Measurements from ENCODE around the gene C19orf25.
A peak's percentile ranks its signal among the peaks of the same experiment; 100 is the strongest.
"Not testable (repeated sequence)": the region's sequence is repeated elsewhere in the genome, so short reads cannot be mapped to it uniquely, and the experiment has no call there.

C19orf25 gene

DNA sequence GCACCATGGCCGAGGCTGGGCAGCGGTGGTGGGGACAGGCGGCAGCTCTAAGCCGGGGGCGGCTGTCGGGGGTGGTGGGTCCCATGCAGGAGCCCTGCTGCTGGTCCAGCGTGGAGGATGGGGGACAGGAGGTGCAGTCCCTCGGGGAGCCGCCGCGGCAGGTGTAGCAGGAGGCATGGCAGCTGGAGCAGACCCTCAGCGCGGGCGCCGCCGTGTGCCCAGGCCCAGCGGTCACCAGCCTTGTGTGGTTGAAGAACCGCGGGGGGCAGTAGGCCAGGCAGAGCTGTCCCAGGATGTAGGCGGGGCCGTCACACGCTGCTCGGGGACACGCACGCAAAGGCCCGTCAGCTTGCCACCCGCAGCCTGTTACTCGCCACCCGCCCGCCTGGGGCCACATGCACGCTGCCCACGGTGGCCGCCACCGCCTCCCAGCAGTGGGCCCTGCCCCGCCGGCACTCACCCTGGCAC lies 2.9 kb upstream of the C19orf25 start:
- no peak for DNase-seq (ENCODE audit: low spot score)

DNA sequence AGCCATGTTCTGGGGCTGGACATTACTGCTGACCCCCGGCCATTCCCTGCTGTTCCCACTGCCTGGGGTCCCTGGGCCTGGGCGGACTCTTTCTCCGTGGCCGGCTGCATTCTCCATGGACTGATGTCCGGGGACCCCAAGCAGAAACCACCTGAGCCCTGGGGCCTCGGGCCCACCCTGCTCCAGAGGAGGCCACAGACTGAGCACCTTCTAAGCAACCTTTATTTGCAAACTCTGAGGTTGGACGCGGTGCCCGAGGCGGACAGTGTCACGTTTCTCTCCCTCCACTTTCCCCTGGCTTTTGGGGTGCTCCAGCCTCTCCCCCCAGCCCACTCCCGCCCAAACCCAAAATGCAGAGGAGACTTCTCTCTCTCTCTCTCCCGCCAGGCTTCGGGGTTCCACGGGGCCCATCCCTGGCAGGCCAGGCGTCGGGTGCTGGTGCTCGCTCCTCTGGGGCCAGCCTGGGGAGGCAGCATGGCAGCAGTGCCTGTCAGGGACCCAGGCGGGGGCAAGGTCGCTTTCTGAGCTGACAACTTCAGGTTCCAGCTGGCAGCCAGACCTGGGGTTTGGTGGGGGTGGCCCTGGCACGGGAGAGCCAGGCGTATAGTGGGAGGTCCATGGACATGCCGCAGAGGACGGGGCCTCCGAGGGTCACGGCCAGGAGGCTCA lies 2.3 kb upstream of the C19orf25 start:
- no peak for DNase-seq (ENCODE audit: low spot score)

- DNase-seq (ENCODE audit: low spot score), result not testable (repeated sequence)
Measured at GRCh38 chr19:1477056-1477455, 2.0 kb downstream of the C19orf25 start.

GRCh38 chr19:1475751-1476437 lies 3.1 kb downstream of the C19orf25 start:
- no peak for DNase-seq (ENCODE audit: low spot score)

GRCh38 chr19:1474765-1475351 lies 4.2 kb downstream of the C19orf25 start:
- DNase-seq (ENCODE audit: low spot score), result no peak

GRCh38 chr19:1474011-1474764 lies 4.8 kb downstream of the C19orf25 start:
- DNase-seq (ENCODE audit: low spot score), result no peak

GRCh38 chr19:1473085-1473851 lies 5.7 kb downstream of the C19orf25 start:
- no peak for DNase-seq (ENCODE audit: low spot score)

DNA sequence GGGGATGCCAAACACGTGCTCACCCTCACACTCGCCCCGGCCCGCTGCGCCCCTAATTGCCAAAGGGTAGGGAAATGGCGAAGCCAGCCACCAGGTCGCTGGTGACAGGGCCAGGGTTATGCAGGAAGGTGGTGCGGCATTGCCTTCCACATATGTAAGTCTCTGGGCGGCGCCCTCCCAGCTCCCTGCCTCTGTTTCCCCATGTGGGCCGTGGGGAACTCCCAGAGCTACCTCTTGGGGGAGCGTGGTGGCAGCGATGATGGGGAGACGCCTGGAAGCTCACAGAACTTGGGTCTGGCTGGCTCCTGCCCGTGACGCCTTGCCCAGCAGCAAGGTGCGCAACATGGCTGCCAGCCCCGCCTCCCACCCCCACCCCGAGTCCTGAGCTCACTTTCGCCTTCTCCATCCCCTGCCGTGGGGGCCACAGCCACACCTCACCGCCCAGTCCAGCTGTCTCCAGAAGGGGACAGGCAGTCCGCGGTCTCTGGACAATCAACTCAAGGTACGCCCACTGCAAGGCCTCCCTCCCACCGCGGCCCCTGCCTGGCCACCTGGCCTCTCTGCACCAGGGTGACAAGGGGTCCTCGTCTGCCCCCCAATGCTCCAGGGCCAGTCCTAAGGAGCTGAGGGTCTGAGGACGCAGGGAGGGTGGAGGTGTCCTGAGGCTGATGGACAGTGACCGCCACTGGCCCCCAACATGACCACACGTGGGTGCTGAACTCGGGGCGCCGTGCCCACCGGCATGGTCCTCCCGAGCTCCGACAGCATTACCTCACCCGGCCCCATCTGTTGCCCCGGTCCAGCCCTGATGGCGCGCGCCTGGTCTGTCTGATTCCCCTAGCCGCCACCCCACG lies 6.6 kb downstream of the C19orf25 start:
- DNase-seq (ENCODE audit: low spot score), result no peak

DNA sequence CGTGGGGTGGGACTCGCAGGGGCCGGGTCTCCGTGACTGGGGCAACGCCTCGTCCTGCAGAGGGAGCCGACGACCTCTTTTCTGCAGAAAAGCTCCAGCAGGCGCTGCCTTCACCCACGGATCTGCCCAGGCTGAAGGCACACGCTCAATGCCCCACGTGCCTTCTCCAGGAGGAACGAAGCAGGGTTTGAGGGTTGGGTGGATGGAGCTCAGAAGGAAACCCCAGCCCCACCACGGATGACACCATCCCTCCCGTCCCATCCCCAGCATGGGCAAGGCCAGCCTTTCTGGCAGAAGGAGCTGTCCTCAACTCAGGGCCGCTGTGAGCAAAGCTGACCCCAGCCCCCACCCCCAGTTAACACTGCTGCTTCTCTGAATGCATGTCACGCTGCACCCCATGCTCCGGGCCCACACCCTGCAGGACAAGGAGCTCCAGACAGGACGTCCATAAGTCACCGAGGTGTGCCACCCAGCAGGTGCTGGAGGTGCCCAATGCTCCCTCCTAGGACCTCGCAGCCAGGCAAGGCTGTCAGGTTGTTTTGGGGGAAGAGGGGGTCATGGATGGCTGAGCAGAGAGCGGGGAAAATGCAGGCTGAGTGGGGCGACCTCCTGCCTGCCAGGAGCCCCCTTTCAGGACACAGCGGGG lies 7.4 kb downstream of the C19orf25 start:
- DNase-seq (ENCODE audit: low spot score), result no peak

DNA sequence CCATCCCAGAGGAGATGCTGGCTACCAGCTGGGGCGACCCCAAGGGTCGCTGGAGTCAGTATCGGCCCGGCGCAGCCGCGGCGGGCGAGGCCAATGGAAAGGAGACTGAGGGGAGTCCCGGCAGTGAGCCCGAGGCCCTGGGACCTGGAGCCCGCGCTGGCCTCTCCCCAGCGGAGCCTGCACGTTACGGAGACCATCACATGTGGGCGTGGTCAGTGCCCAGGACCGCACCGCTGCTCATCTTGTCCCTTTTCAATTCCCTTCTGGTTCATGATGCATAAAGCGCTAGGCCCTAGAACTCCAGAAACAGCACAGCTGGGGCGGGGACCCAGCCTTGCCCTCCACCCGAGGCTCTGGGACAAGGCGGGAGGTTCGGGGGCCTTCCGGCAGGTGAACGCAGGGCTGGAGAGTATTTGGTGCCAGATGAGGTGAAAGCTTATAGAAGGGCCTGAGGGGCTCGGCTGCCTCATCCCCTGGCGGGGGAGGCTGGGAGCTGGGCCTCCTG lies 8.0 kb downstream of the C19orf25 start:
- DNase-seq (ENCODE audit: low spot score), result peak; percentile 24

DNA sequence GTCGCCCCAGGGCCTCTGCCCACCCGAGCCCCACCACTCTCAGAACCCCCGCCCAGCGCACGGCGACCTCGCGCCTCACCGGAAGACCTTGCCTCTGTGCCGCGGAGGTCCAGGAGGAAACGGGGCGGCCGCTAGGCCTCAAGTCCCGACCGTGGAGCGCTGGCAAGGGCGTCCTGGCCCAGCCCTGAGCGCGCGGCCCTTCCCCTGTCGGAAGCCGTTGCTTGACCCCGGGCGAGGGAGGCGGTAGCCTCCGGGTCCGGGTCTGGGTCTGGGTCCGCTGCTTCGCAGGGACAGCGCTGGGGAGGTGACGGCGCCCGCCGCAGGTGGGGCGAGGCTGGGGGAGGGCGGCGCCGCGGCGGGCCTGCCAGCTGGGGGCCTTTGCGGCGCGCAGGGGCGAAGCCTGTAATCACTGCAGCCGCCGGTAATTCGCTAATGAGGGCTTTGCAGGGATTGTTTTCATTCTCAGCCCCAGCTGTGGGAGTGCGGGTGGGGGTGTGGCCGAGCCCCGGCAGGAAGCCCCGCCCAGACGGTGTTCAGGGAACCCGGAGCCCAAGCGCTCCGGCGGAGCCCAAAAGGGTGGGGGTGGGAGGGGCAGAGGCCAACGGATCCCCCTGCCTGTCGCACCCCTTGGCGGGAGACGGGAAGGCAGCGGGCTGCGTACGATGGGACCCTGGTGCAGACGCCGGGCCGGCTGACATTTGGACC lies 8.6 kb downstream of the C19orf25 start:
- peak; percentile 74 for DNase-seq (ENCODE audit: low spot score)

GRCh38 chr19:1470055-1470304 lies 9.0 kb downstream of the C19orf25 start:
- no peak for DNase-seq (ENCODE audit: low spot score)

DNA sequence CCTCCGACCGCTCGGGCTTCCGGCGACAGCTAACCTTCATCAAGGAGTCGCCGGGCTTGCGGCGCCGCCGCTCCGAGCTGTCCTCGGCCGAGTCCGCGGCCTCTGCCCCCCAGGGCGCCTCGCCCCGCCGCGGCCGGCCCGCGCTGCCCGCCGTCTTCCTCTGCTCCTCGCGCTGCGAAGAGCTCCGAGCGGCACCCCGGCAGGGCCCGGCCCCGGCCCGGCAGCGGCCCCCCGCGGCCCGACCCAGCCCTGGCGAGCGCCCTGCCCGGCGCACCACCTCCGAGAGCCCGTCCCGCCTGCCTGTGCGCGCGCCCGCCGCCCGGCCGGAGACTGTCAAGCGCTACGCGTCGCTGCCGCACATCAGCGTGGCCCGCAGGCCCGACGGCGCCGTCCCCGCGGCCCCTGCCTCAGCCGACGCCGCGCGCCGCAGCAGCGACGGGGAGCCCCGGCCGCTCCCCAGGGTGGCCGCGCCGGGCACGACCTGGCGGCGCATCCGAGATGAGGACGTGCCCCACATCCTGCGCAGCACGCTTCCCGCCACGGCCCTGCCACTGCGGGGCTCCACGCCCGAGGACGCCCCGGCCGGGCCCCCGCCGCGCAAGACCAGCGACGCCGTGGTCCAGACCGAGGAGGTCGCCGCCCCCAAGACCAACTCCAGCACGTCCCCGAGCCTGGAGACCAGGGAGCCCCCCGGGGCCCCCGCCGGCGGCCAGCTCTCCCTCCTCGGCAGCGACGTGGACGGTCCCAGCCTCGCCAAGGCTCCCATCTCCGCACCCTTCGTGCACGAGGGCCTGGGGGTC lies 9.6 kb downstream of the C19orf25 start:
- DNase-seq (ENCODE audit: low spot score), result peak; percentile 25

DNA sequence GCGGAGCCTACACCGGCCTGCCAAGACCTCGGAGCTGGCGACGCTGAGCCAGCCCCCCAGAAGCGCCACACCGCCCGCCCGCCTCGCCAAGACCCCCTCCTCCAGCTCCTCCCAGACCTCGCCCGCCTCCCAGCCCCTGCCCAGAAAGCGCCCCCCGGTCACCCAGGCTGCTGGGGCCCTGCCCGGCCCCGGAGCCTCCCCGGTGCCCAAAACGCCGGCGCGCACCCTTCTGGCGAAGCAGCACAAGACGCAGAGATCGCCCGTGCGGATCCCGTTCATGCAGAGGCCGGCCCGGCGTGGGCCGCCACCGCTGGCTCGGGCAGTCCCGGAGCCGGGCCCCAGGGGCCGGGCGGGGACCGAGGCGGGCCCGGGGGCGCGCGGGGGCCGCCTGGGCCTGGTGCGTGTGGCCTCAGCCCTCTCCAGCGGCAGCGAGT lies 10.2 kb downstream of the C19orf25 start:
- DNase-seq (ENCODE audit: low spot score), result peak; percentile 44

DNA sequence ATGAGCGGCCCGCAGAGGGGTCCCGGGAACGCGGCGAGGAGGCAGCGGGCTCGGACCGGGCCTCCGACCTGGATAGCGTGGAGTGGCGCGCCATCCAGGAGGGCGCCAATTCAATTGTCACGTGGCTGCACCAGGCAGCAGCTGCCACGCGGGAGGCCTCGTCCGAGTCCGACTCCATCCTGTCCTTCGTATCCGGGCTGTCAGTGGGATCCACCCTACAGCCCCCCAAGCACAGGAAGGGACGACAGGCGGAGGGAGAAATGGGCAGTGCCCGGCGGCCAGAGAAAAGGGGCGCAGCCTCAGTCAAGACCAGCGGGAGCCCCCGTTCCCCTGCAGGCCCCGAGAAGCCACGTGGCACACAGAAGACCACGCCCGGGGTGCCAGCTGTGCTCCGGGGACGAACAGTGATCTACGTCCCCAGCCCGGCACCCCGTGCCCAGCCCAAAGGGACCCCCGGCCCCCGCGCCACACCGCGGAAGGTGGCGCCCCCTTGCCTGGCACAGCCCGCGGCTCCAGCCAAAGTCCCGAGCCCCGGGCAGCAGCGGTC lies 10.7 kb downstream of the C19orf25 start:
- DNase-seq (ENCODE audit: low spot score), result no peak

DNA sequence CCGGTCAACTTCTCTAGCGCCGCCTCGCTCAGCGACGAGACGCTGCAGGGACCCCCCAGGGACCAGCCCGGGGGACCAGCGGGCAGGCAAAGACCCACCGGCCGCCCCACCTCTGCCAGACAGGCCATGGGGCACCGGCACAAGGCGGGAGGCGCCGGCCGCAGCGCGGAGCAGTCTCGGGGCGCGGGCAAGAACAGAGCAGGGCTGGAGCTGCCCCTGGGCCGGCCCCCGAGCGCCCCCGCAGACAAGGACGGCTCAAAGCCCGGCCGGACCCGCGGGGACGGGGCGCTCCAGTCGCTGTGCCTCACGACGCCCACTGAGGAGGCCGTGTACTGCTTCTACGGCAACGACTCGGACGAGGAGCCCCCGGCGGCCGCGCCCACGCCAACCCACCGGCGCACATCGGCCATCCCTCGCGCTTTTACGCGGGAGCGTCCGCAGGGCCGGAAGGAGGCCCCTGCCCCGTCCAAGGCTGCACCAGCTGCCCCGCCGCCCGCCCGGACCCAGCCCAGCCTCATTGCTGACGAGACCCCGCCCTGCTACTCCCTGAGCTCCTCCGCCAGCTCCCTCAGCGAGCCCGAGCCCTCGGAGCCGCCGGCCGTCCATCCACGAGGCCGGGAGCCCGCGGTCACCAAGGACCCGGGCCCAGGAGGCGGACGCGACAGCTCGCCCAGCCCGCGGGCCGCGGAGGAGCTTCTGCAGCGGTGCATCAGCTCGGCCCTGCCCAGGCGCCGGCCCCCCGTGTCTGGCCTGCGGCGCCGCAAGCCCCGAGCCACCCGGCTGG lies 11.3 kb downstream of the C19orf25 start:
- DNase-seq (ENCODE audit: low spot score), result no peak

DNA sequence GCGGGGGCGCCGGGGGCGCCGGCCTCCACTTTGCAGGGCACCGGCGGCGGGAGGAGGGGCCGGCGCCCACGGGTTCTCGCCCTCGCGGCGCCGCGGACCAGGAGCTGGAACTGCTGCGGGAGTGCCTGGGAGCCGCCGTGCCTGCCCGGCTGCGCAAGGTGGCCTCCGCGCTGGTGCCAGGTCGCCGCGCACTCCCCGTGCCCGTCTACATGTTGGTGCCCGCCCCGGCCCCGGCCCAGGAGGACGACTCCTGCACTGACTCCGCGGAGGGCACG lies 11.9 kb downstream of the C19orf25 start:
- no peak for DNase-seq (ENCODE audit: low spot score)
